Fibroblast of skin of back (primary cell): ENCODE data around the gene STK24.
A peak's percentile ranks its signal among the peaks of the same experiment; 100 is the strongest.

ENCODE experiments used
- DNase-seq: peaks from one replicate; pipeline ENCODE4 v3.0.0-alpha.2; 2013

Gene STK24

GRCh38 chr13:98447881-98448641 lies 128.8 kb downstream of the STK24 start:
- DNase-seq, result peak; percentile 49

GRCh38 chr13:98447130-98447529 lies 129.8 kb downstream of the STK24 start:
- no peak for DNase-seq

GRCh38 chr13:98446234-98446621 lies 130.7 kb downstream of the STK24 start:
- DNase-seq, result no peak

GRCh38 chr13:98445340-98446233 lies 131.3 kb downstream of the STK24 start:
- peak; percentile 49 for DNase-seq

GRCh38 chr13:98444381-98444780 lies 132.5 kb downstream of the STK24 start:
- DNase-seq, result no peak

- no peak for DNase-seq
These were observed 133.0 kb downstream of the STK24 start for GRCh38 chr13:98443800-98444325.

GRCh38 chr13:98443329-98443728 lies 133.6 kb downstream of the STK24 start:
- peak; percentile 92 for DNase-seq

- DNase-seq, result no peak
These were observed 134.3 kb downstream of the STK24 start for GRCh38 chr13:98442391-98443230.

GRCh38 chr13:98441056-98441676 lies 135.7 kb downstream of the STK24 start:
- DNase-seq, result no peak

- no peak for DNase-seq
These were observed 136.4 kb downstream of the STK24 start for GRCh38 chr13:98440390-98441055.

GRCh38 chr13:98439896-98440295 lies 137.0 kb downstream of the STK24 start:
- no peak for DNase-seq

- DNase-seq, result no peak
These were observed 137.6 kb downstream of the STK24 start for GRCh38 chr13:98439126-98439828.

- no peak for DNase-seq
These were observed 138.4 kb downstream of the STK24 start for GRCh38 chr13:98438246-98439125.

- DNase-seq, result no peak
These were observed 140.5 kb downstream of the STK24 start for GRCh38 chr13:98436233-98436910.

GRCh38 chr13:98435376-98435775 lies 141.5 kb downstream of the STK24 start:
- DNase-seq, result no peak

- no peak for DNase-seq
These were observed 142.8 kb downstream of the STK24 start for GRCh38 chr13:98434060-98434459.

GRCh38 chr13:98433654-98434053 lies 143.3 kb downstream of the STK24 start:
- no peak for DNase-seq

- no peak for DNase-seq
These were observed 144.3 kb downstream of the STK24 start for GRCh38 chr13:98432638-98433037.
